Forelimb muscle (tissue), 1 donor: Measurements from ENCODE around the gene ALCAM. TPM values are rescaled to one million over a fixed set of nuclear protein-coding genes. Genes with fewer than 3 reads are reported as not detected.
A peak's percentile ranks its signal among the peaks of the same experiment; 100 is the strongest.

Experiments
- DNase-seq: peaks from one replicate; pipeline ENCODE4 v3.0.0-alpha.2; 2013; ENCODE audit warnings: low read depth
- polyA plus RNA-seq: library from polyadenylated mRNA; unstranded; fragments of 120-200 nt; gene quantifications from one replicate; pipeline ENCODE4 v1.2.1, GENCODE V29; 2013; ENCODE audit not compliant: insufficient read length

The ALCAM gene
- polyA plus RNA-seq = 9.0 TPM

DNA sequence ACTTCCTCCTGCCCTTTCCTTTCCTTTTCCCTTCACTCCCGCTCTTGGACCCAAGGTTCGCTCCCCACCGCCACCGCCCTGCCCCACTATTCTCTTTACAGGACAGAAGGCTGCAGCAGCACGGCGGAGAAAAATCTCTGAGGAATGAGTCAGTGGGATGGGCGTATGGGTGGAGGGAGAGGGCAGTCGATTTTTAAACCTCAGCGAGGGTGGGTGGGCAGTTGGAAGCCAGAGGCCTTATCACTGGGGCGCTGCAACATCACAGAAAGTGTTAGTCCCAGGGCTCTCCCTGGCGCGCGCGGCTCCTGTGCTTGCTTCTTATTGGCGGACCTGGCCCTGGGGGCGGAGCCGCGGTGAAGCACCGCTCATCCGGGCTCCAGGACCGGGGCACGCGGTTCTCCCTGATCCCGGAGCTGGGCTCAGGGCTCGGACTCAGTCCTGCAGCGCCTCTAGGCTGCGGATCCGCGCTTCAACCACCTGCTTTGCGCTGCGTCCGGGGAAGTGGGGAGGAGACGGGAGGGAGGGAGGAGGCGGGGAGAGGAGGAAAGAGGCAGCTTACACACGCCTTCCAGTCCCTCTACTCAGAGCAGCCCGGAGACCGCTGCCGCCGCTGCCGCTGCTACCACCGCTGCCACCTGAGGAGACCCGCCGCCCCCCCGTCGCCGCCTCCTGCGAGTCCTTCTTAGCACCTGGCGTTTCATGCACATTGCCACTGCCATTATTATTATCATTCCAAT, at the start of gene ALCAM:
TSS of gene ALCAM (plus strand) at position 584 of the 737 bp plus-strand sequence.
- peak; percentile 79 for DNase-seq

DNA sequence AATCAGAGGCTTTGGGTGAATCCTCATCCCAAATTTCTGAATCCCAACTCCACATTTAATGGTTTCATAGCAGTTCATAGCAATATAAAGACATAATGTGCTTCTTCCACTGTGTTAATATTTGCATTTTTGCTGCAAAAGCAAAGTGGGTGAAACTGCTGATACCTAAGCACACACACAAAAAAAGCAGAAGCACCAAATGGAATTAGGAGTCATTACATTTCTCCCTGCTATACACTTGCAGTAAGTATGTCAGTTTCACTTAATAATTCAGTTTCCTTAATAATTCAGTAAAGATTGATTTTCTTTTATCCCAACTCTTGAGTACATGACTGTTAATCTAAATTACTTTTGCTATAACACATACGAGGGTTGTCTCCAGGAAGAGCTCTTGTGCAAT, 48.9 kb upstream of the ALCAM start:
- no peak for DNase-seq

DNA sequence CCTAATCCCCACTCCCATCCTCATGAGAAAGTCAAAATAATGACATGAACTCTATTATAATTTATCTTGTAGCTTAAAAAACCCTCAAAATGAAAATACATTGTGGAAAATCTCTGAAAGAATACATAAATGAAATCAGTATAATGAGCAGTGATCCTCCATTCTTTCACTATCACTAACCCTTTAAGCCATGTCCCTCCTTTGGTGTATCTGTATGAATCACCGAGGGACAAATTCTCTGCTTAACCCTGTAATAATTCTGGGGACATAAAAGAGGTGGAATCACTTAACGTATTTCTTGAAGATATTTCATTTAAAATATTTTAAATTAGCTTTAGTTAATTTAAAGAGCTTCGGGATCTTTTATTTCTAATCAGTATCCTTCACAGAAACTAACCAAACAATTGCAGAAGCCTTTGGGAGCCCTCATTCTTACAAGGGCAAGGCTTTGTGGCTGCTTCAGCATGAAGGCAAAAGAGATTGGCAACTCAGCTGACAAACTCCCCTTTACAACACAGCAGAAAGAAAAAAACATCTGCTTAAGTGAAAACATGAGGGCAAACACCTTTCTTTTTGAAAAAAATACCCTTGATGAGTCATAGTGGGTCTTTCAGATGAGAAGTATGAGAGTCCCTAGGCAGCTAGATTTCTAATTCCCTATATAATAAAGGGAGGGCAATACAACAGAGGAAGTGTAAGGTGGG, 44.0 kb upstream of the ALCAM start:
- no peak for DNase-seq

DNA sequence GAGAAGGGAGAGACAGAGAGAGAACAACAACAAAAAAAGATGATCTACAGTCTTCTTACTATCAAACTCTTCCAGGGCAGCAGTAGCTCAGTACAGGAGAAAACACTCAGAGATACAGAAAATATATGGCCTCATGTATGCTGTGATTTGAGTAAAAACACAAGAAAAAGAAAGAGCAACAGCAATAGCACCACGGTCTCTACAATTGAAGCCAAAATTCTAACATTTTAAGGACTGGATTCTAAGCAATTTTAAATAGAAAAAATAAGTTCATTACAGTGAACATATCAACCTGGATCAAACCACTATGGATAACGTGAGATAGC, 43.5 kb upstream of the ALCAM start:
- no peak for DNase-seq

DNA sequence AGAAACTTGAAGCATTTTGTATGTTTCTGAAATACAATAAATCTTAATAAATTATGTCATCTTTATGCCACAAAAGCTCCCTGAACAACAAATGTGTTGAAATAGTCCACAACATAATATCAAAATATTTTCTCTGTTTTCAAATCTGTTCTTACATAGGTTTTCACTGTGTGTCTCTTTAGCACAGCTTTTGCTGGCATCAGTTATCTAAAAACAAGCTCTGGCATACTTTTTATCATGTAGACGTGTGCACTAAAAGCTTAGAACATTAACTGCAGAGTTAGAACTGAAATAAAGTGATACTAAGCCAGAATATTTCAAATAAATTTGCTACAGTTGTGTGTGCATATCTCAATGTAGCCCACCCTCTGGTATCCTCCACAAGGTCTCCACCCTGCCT, 41.8 kb upstream of the ALCAM start:
- DNase-seq = no peak

DNA sequence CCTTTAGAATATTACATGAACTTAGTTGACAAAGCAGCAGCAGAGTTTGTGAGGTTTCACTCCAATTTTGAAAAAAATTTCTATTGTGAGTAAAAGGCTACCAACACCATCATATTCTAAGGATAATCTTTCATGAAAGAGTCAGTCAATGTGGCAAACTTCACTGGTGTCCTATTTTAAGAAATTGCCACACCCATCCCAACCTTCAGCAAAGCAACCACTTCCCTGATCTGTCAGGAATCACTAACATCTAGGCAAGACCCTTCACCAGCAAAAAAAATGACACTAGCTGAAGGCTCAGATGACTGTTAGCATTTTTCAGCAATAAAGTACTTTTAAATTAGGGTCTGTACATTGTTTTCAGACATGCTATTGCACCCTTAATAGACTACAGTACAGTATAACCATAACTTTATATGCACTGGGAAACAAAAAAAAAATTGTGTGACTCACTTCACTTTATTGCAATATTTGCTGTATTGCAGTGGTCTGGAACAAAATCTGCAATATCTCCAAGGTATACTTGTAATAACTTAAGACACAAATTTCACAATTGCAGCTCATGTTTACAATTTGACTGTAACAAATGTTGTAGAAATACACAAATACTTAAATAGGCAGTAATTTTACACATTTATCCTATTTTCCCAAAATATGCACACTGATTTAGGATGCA, 38.9 kb upstream of the ALCAM start:
- no peak for DNase-seq

DNA sequence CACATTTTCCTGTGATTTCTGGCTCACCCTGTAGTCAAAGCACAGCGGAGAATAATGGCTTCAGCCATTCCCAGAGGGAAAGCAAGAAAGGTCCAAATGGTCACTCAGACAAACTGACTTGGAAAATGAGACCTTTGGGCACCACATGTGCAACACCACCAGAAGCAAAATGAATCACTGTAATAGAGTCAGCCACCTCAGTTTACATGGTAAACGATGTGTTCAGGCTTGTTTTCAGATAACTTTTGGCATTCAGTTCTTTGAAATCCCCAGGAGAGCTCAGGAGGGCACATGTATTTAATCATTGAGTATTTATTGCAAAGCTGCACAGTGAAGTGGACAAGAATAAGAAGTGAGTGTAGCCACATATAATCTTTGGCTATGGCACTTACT, 38.4 kb upstream of the ALCAM start:
- DNase-seq = no peak

DNA sequence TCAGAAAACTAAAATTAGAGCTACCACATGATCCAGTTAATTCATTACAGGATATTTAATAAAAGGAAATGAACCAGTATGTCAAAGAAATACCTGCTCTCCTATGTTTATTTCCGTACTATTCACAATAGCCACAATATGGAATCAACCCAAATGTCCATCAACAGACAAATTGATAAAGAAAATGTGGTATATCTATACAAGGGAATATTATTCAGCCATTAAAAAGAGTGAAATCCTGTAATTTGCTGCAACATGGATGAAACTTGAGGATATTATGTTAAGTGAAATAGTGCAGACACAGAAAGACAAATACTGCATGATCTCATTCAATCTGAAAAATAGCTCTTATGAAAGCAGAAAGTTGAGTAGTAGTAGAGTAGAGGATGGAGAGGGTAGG, 33.7 kb upstream of the ALCAM start:
- no peak for DNase-seq

DNA sequence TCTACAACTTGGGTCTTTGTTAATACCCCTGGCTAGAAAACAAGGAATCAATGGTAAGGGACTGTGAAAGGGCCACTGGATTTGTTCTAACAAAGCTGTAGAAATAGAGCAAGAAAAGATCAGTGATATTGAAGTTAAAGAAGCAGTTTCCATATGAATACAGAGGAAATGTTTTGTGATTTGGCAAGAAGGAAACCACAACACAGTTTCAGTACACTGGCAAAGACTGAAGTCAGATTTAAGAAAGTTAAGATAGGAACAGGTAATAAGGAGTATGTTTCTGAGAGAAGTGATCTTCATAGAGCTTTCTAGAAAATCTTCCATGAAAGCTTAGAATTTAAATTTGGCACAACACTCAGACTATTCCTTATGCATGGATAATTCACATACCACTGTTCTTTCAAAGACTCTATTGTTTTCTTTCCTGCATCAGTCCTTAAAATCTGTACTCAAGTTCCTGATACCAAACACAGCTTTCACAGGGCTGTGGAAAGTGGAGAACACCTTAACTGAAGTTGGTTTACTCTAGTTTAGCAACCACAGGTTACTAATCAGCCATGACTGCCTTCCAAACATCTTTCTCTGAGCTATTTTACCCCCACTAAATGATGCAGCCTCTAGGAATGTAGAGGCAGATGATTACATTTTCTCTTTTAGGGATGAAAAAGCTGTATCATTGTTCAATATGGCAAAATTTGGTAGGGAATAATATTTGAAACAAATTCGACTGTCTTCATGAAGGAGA, 32.4 kb upstream of the ALCAM start:
- no peak for DNase-seq

DNA sequence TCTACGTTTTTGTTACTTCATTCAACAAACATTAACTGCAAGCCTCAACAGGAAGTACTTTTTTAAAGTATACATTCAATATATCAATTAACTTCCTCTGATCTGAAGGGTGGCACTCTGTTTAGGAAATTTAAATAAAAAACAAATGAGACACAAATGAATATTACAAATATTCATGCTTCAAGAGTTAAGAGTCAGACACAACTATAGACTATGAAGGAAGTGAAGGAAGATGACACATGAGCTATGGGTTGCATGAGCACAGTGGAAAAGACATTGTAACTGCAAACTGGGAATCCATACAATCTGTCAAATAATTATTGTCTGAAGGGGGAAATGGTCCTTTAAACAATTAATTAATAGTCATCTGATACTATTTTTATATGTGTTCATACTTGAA, 26.8 kb upstream of the ALCAM start:
- DNase-seq = no peak

DNA sequence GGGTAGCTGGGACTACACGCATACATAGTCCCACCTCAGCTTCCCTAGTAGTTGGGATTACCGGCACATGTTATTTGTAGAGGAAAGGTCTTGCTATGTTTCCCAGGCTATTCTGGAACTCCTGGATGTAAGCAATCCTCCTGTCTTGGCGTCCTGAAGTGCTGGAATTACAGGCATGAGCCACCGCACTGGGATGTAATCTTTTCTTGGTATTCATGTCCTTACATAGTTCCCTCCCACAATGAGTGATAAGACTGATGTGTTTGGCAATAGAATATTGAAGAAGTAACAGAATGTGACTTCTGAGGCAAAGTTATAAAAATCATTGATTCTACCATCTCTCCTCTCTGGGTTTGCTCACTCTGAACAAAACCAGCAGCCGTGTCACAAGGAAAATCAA, 22.7 kb upstream of the ALCAM start:
- DNase-seq = no peak

DNA sequence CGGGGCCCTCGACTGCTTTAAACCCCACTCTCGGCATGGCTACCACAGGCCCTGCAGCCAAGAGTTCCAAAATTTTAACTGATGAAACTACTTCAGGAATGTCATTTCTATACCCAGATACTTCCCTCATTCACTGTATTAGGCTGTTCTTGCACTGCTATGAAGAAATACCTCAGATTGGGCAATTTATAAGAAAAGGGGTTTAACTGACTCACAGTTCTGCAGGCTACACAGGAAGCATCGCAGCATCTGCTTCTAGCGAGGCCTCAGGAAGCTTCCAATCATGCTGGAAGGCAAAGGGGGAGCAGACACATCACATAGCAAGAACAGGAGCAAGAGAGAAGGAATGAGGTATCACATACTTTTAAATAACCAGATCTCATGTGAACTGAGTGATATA, 21.6 kb upstream of the ALCAM start:
- DNase-seq = no peak

DNA sequence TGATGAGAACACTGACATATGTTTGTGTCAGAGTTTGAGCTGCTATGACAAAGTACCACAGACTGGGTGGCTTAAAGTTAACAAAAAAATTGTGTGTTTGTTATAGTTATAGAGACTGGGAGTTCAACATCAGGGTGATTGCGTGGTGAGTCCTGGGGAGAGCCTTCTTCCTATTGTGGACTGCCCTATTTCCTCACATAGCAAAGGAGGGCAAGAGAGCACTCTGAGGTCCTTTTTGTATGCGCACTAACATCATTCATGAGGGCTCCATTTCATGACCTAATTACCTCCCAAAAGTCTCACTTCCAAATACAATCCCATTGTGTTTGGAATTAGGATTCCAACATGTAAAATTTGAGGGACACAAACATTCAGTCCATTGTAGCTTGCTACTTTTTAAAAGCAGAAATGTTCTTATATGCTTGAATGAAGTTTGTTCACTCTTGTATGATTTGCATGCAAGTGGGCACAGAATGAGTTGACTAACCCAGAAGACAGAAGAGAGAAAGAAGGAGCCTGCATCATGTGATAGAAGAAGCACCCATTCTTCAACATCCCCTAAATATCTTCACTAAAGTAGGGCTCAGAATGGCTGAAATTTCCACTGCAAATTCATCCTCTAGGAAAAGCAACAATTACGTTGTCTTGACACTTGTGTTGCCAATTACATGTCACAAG, 18.9 kb upstream of the ALCAM start:
- DNase-seq = no peak

DNA sequence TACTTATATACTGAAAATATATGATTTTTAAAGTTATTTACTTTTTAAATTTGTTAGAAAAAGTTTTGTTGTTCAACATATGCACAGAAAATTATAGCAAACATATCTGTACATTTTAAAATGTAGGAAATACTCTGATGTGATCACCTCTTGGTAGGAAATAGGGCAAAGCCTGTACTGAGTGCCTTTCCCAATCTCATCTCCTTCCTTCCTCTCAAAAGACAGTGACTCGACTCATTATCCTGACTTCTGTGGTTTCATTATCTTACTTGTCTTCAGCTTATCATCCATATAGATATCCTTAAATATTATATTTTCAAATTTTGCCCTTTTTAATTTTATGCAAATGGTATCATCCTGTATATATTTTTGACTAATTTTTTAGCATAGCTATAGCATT, 18.4 kb upstream of the ALCAM start:
- DNase-seq = no peak

DNA sequence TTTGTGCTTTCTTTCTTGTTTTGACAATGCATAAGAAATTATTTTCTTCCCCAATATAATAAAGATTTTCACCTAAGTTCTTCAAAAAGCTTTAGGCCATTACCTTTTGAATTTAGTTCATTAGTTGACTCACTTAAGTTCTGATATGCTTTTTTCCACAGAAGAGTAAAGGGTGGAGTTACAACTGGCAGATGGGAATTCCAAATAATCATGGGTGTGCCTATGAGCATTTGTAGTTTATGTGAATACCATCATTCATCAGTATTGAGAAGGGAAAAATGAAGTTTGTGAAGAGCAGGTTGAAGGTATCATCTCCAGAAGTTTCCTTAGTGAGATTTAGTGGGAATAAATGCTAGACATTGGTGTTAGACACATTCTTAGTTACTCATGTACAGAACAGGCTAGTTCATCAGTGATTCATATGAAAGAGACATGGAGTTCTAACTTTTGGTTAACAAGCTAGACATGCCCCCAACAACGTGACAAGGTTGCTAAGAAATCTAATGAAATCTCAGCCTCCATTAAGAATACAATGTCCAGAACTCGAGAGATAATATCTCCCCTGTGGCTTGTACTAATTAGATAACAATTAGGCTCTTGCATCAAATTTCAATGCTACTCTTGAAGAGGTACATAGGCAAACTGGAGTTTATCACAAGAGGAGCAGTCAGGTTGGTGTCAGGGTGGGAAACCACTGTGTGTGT, 16.9 kb upstream of the ALCAM start:
- DNase-seq = no peak

DNA sequence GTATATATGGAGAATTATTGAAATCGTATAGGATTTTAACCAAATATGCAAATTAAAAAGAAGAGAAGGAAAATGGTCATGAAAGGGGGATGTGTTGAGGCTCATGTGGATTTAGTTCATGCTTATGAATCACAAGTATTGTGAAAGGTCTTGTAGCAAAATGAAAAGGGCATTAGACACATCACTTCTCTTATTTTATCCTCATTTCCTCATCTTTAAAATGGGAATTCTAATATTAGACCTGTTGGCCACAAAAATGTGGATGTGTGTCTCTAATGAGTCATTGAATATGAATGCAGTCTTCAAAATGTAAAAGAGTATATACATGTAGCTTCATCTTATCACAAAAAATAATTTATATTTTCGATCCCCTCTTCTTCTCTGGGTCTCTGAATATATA, 14.9 kb upstream of the ALCAM start:
- DNase-seq = no peak

DNA sequence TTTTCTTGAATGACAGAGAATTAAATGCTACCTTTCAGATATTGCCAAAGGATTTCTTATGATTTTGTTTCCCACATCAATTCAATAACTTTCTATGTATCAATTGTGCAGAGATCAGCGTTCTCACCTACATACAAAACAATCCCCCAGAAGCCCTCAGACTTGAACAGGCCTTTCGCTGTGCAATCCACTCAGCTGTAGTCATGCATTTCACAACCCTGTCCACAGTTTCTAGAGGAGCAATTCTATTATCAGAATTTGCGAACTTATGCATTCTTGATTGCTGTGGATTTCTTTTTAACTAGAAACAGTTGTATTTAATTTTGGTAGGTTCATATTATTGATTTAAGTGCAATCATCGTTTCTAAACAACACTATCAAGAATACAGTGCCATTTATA, 13.7 kb upstream of the ALCAM start:
- DNase-seq = no peak

DNA sequence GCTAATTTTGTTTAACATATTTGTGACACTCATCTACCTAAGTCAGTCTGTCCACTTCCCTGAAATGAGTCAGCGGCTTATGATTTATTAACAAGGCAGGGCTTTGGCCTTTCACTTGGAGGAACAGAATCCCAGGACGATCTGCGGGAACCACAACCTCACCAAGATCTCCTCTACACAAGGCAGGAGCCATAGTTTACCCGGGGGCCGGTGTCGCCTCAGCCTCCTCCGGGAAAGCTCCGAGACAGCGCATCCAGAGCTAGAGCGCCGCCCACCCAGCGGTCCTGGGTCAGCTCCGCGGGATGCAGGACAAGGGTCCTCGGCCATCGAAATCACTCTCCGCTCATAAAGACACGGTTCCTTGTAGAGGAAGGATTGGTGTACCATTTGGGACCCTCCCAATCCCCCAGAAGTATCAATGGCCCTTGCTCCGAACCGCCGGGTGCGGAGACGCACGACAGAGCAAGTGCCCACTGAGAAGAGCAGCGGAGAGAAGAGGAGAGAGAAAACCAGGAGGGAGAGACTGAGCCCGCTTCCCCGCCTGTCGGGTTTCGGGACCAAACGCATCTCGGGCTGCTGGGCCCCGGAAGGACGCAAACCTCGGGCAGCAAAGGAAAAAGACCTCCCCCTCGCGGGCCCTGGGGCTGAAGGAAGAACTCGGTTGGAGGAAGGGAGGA, 13.1 kb upstream of the ALCAM start:
- no peak for DNase-seq

DNA sequence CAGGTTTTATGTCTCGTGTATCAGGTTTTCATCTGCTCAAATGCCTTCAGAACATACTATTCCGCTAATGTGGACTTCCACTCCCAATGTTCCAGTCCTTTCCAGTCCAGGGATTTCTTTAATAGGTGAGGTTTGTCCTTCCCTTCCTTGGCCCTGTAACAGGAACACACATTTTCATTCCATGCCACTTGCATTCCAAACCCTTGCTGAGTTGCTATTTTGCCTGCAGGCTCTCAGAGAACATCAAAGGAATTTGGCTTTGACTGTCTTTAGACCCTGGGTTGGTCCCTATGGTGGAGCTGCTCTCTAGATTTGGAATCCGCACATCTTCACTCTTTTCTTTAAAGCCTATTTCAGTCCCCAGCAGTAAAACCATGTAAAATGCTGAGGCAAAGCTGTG, 12.3 kb upstream of the ALCAM start:
- DNase-seq = no peak

DNA sequence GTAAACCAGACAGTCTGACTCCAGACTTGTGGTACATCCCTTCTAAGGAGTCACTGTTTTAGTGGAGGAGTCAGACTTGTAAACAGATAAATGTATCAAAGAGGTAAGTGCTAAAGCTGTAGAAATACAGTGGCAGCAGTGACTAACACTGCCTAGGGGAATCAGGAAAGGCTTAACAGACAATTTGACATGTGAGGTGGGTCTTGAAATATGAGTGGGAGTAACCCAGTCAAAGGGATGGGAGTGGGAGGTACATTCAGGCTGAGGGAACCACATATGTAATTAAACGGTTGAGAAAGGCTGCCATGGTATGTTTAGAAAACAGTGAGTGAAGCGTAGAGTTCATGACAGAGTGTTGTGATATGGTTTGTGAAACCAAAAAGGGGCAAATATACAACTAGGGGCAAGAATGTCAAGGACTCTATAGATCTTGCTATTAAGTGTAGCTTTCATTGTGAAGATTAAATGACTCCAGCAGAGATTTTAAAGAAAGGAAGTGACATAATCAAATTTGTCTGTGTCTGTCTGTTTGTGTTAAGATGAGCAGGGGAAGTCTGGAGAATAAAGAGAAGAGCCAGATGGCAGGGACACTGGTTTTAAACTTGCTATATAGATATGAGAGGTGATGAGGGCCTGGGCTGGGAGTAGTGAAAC, 11.2 kb upstream of the ALCAM start:
- DNase-seq = no peak
